Activated T-helper 17 cell treated with anti-CD3 and anti-CD28 coated beads, Interleukin-2, amount 50 U/mL, for 72 hours (primary cell): ENCODE data around the gene KBTBD2. TPM values are rescaled to one million over a fixed set of nuclear protein-coding genes. Genes with fewer than 3 reads are reported as not detected.
"Not testable (repeated sequence)": the region's sequence is repeated elsewhere in the genome, so short reads cannot be mapped to it uniquely, and the experiment has no call there.

Experiments
- ATAC-seq: fragments of 150-1000 bp; cut with Tn5 transposase; replicated peaks from 2 replicates; pipeline ENCODE4 v1.10.0; 2021; ENCODE audit warnings: mild to moderate bottlenecking, moderate library complexity
- H3K27ac Mint-ChIP-seq: one replicate; pipeline ENCODE4 v1.8.0; 2022; ENCODE audit warnings: mixed read lengths
- H3K27me3 Mint-ChIP-seq: one replicate; pipeline ENCODE4 v1.8.0; 2022; ENCODE audit warnings: mixed read lengths
- H3K36me3 Mint-ChIP-seq: one replicate; pipeline ENCODE4 v1.8.0; 2022; ENCODE audit warnings: low read depth, mild to moderate bottlenecking, mixed read lengths
- H3K4me1 Mint-ChIP-seq: one replicate; pipeline ENCODE4 v1.8.0; 2022; ENCODE audit warnings: mixed read lengths
- H3K4me3 Mint-ChIP-seq: one replicate; pipeline ENCODE4 v1.8.0; 2022; ENCODE audit warnings: mild to moderate bottlenecking, mixed read lengths
- H3K9me3 Mint-ChIP-seq: one replicate; pipeline ENCODE4 v1.8.0; 2022; ENCODE audit warnings: mixed read lengths
- total RNA-seq, 2 donors: library from RNA; stranded (reverse); gene quantifications; one replicate each; pipeline ENCODE4 v1.2.3, GENCODE V29; 2022

KBTBD2 gene
- total RNA-seq, 2 donors from 2014 or later = 33.6 to 50.8 TPM

DNA sequence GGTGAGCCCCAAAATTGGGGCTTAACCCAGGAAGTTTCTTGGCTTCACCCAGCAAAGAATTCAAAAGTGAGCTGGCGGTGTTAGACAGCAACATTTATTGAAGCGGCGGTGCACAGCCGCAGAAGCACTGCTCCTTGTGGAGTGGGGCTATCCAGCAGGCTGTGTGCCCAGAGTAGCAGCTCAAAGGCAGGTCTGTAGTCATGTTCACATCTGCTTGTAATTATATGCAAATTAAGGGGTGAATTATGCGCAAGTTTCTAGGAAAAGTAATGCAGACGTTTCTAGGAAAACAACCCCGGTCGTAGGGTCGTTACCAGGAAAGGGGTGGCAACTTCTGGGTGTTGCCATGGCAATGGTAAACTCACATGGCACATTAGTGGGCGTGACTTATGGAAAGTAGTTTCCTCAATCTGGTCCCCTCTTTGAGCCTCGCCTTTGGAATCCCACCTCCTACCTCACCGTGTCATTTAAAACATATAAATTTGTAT, 13.7 kb upstream of the KBTBD2 start:
- ATAC-seq = peak; percentile 95
- Mint-ChIP-seq H3K4me3 (peak overlapping the region; percentile 80), H3K9me3 (no peaks in the 10 kb centered on the region), H3K4me1 (no peaks in the 10 kb centered on the region), H3K27me3 (no peaks in the 10 kb centered on the region), H3K27ac (peak overlapping the region; percentile 95), H3K36me3 (no peaks in the 10 kb centered on the region)

DNA sequence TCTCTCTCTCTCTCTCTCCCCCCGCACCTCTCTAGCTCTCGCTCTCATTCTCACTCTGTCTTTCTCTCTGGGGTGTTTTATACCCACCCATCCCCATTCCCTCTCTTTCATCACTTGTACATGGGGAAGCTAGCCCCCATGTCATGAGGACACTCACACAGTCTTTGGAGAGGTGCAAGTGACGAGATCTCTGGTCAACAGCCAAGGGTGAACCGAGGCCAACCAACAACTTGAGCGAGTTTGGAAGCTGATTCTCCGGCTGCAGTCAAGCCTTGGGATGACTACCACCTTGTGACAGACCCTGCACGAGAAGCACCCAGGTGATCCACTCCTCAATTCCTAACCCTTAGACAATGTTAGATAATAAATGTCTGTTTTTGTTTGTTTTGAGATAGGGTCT, 10.1 kb upstream of the KBTBD2 start:
- Mint-ChIP-seq H3K27ac (no peak overlapping the region), H3K9me3 (no peaks in the 10 kb centered on the region), H3K36me3 (no peaks in the 10 kb centered on the region), H3K27me3 (no peaks in the 10 kb centered on the region), H3K4me1 (no peaks in the 10 kb centered on the region), H3K4me3 (no peak overlapping the region)
- ATAC-seq = no peak

DNA sequence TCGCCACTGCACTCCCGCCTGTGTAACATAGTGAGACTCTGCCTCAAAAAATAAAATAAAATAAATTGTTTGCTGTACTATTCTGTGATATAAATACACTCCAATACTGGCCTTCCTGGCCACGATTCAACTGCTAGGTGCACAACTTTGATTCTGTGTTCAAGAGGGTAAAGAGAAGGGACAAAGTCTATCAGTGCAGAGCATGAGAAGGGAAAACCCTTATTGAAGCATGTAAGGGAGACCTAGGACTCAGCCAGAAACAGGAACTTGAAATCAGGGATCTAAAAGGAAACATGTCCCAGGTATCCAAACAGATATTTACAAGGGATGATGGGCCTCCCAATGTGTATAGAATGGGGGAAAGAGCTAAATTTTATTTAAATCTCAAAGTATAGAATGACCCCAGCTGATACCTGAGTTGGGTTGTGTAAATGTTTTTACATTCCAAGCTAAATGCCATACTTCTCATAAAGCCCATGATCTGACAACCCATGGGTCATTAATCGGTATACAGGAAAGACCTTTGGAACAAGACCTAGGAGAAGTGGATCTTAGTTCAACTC, 9.0 kb upstream of the KBTBD2 start:
- no peak overlapping the region for H3K4me3 Mint-ChIP-seq
- H3K4me1 Mint-ChIP-seq = no peaks in the 10 kb centered on the region
- no peak overlapping the region for H3K27ac Mint-ChIP-seq
- H3K36me3 Mint-ChIP-seq = no peaks in the 10 kb centered on the region
- no peaks in the 10 kb centered on the region for H3K27me3 Mint-ChIP-seq
- no peak for ATAC-seq
- H3K9me3 Mint-ChIP-seq = no peaks in the 10 kb centered on the region

- H3K9me3 Mint-ChIP-seq, ATAC-seq, H3K36me3 Mint-ChIP-seq, H3K27me3 Mint-ChIP-seq, H3K4me3 Mint-ChIP-seq, H3K27ac Mint-ChIP-seq: not testable (repeated sequence)
- peaks cover 13% of the 10 kb centered on the region for H3K4me1 Mint-ChIP-seq
Observed at GRCh38 chr7:32897376-32897775, 5.8 kb upstream of the KBTBD2 start.

DNA sequence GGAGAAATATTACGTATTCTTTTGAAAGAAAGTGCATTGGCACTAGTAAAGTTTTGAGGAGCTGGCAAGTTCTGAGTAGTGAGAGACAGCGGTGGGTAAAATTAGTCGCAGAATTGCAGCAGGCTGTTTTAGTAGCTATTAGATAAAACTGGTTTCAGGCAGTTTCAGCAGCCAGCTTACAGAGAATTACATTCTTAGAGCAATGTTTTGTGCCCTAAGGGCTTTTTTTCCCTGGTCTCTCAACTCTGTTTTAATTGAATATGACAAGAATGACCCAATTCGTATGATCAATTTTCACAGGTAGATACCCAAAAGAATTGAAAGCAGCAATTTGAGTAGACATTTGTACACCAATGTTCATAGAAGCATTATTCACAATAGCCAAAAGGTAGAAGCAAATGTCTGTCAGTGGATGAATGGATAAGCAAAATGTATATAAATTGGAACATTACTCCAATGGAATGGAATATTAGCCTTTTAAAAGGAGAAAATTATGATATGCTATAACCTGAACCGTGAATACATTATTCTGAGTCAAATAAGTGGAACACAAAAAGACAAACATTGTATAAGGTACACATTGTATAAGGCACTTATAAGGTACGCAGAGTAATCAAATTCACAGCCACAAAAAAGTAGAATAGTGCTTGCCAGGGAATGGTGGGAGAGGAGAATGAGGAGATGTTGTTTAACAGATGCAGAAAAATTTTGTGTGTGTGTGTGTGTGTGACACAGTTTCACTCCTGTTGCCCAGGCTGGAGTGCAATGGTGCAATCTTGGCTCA, 5.2 kb upstream of the KBTBD2 start:
- Mint-ChIP-seq H3K27me3 (no peaks in the 10 kb centered on the region), H3K36me3 (no peaks in the 10 kb centered on the region), H3K4me1 (peaks cover 13% of the 10 kb centered on the region), H3K27ac (no peak overlapping the region), H3K4me3 (no peak overlapping the region), H3K9me3 (no peaks in the 10 kb centered on the region)
- ATAC-seq = no peak

DNA sequence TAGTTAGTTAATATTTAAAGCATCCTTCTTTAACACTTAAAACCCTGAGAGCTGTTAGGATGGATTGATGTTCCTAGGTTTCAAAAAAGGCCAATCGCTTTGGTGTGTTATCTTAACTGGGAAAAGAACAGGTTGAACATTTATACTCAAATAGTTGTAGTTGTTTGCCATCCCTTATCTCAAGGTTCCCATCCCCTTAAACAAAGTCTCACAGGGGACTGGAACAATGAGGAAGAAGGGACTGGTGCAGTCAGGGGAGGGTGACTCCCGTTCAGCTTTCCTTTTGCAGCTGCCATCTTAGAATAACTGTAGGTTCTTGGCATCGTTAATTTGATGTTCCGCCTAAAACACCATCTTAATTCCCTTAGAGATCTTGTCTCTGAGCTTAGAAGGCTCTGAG, 2.6 kb upstream of the KBTBD2 start:
- no peaks in the 10 kb centered on the region for H3K9me3 Mint-ChIP-seq
- H3K36me3 Mint-ChIP-seq = peaks cover 19% of the 10 kb centered on the region
- no peaks in the 10 kb centered on the region for H3K27me3 Mint-ChIP-seq
- H3K4me1 Mint-ChIP-seq = peaks cover 18% of the 10 kb centered on the region
- ATAC-seq = no peak
- H3K4me3 Mint-ChIP-seq = peak overlapping the region; percentile 93
- H3K27ac Mint-ChIP-seq = peak overlapping the region; percentile 99

DNA sequence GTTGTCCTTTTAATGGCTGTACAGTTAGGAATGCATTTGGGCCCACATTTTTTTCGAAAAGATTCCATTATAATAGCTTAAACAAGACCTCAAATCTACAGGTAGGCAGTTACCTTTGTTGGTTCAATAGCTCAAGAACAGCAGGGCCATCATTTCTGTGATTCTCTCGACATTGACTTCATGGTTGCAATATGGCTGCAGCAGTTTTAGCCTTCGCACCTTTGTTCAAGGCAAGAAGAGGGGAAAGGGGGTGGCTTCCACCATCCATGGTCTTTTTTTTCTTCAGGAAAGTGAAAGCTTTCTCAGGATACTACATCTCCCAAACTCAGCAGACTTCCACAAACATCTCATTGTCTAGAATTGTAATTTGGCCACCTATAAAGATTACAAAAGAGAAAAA, 2.2 kb upstream of the KBTBD2 start:
- H3K4me1 Mint-ChIP-seq = peaks cover 20% of the 10 kb centered on the region
- peaks cover 22% of the 10 kb centered on the region for H3K36me3 Mint-ChIP-seq
- H3K27ac Mint-ChIP-seq = peak overlapping the region; percentile 99
- H3K27me3 Mint-ChIP-seq = no peaks in the 10 kb centered on the region
- no peaks in the 10 kb centered on the region for H3K9me3 Mint-ChIP-seq
- peak overlapping the region; percentile 93 for H3K4me3 Mint-ChIP-seq
- ATAC-seq = no peak

DNA sequence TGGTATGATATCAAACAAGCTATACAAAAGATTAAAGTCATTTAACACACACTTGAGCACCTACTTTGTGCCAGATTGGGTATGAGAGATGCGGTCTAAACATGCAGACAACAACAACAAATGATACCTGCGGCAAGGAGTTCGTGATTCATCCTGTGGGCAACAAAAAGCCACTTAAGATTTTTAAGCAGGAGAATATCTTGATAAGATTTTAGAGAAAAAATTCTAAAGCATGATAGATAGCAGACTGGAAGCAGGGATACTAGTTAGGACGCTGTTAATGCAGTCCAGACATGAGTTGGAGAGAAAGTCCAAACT, 1.6 kb upstream of the KBTBD2 start:
- ATAC-seq = peak; percentile 30
- Mint-ChIP-seq H3K4me3 (peak overlapping the region; percentile 93), H3K36me3 (peaks cover 28% of the 10 kb centered on the region), H3K9me3 (no peaks in the 10 kb centered on the region), H3K4me1 (peaks cover 24% of the 10 kb centered on the region), H3K27me3 (no peaks in the 10 kb centered on the region), H3K27ac (peak overlapping the region; percentile 99)

DNA sequence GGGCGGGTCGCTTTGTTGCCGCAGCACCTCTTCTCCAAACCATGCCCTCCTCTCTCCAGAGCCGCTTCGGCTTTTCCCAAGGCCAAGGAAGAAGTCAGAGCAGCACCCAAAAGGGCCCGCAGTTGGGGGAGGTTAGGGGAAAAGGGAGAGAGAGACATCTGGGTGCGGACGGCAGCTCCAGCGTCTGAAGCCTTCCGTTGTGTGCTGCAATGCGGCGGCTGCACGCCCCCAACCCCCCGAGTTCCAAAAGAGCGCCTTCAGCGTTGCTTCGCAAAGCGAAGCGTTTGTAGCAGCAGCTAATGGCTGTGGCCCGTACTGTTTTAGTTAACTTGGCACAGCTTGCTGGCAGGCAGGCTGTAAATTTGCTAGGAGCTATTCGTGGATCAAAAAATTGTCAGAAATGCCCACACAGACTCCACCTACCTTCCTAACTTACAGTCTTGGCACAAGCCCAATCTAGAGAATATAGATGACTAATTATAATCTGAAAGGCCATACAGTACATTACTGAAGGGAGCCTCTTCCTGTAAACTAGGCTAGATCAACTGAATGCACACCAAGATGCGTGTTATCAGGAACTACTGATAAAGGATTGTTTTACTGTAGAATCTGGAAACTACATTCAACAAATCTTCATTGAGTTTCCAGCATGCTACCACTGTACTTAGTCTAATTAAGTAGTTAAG, 1.1 kb upstream of the KBTBD2 start:
- Mint-ChIP-seq H3K27ac (peak overlapping the region; percentile 99), H3K9me3 (no peaks in the 10 kb centered on the region), H3K4me3 (peak overlapping the region; percentile 93), H3K36me3 (peaks cover 33% of the 10 kb centered on the region), H3K27me3 (no peaks in the 10 kb centered on the region), H3K4me1 (peaks cover 24% of the 10 kb centered on the region)
- peak; percentile 60 for ATAC-seq

DNA sequence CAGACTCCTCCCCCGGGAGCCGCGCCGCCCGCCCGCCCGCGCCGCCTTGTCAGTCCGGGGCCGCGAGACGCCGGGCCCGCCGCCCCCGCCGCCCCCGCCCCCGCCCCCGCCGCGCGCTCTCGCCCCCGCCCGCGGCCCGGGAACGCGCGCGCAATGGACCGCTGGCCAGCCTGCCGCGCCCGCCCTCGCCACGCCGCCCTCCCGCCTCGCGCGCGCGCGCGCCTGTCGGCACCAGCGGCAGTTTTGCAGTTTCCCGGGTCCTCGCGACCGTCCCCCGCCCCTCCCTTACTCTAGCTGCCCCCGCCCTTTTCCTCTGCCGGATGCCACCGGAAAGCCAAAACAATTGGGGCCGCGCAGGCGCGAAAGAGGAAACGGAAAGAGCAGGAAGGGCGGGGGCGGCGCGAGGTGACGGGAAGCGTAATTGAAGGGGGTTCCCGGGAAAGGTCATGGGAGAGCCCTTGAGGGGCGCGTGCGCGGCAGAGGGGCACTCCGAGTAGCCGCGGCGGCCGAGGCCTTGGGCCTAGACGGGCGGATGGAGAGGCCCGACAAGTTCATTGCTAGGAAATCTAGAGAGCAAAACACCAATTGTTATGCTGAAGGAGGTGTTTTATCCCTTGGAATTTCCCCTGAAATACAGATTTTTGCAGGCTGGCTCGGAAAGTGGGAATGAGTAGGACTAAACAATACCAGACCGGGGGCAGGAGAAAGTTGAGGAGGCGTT, 400 bp upstream of the KBTBD2 start:
- H3K9me3 Mint-ChIP-seq = no peaks in the 10 kb centered on the region
- peak overlapping the region; percentile 93 for H3K4me3 Mint-ChIP-seq
- peaks cover 36% of the 10 kb centered on the region for H3K36me3 Mint-ChIP-seq
- peak; percentile 67 for ATAC-seq
- H3K27me3 Mint-ChIP-seq = no peaks in the 10 kb centered on the region
- peak overlapping the region; percentile 99 for H3K27ac Mint-ChIP-seq
- H3K4me1 Mint-ChIP-seq = peaks cover 27% of the 10 kb centered on the region

DNA sequence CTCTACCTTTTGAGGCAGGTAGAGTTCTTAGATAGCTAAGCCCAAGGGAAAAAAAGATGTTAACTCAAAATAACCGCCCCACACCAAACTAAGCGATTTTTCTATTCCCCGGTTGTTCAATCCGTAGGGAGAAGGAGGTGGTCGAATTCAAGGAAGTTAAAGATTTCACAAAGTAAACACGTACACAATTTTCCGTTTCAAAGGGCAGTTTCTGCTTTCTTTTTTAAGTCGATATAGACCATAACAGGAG, 842 bp downstream of the KBTBD2 start:
- no peak for ATAC-seq
- H3K9me3 Mint-ChIP-seq = no peaks in the 10 kb centered on the region
- H3K36me3 Mint-ChIP-seq = peaks cover 47% of the 10 kb centered on the region
- peaks cover 30% of the 10 kb centered on the region for H3K4me1 Mint-ChIP-seq
- peak overlapping the region; percentile 93 for H3K4me3 Mint-ChIP-seq
- H3K27ac Mint-ChIP-seq = peak overlapping the region; percentile 99
- no peaks in the 10 kb centered on the region for H3K27me3 Mint-ChIP-seq

- no peaks in the 10 kb centered on the region for H3K9me3 Mint-ChIP-seq
- peak overlapping the region; percentile 99 for H3K27ac Mint-ChIP-seq
- H3K4me1 Mint-ChIP-seq = peaks cover 34% of the 10 kb centered on the region
- H3K36me3 Mint-ChIP-seq = peaks cover 52% of the 10 kb centered on the region
- peak overlapping the region; percentile 93 for H3K4me3 Mint-ChIP-seq
- H3K27me3 Mint-ChIP-seq = no peaks in the 10 kb centered on the region
- peak; percentile 47 for ATAC-seq
Observed at GRCh38 chr7:32890010-32890792, 1.4 kb downstream of the KBTBD2 start.

GRCh38 chr7:32888505-32888904, 3.1 kb downstream of the KBTBD2 start:
- Mint-ChIP-seq H3K4me1 (peaks cover 31% of the 10 kb centered on the region), H3K27me3 (no peaks in the 10 kb centered on the region), H3K27ac (no peak overlapping the region), H3K9me3 (no peaks in the 10 kb centered on the region), H3K4me3 (peak overlapping the region; percentile 93), H3K36me3 (peaks cover 59% of the 10 kb centered on the region)
- no peak for ATAC-seq

- H3K4me1 Mint-ChIP-seq = peaks cover 22% of the 10 kb centered on the region
- no peaks in the 10 kb centered on the region for H3K9me3 Mint-ChIP-seq
- ATAC-seq = no peak
- H3K36me3 Mint-ChIP-seq = peaks cover 59% of the 10 kb centered on the region
- H3K27ac Mint-ChIP-seq = no peak overlapping the region
- no peaks in the 10 kb centered on the region for H3K27me3 Mint-ChIP-seq
- H3K4me3 Mint-ChIP-seq = peak overlapping the region; percentile 93
Observed at GRCh38 chr7:32887395-32887794, 4.2 kb downstream of the KBTBD2 start.
